Endodermal cell (in vitro differentiated cells): ENCODE measurements around the gene NUP85. TPM values are rescaled to one million over a fixed set of nuclear protein-coding genes. Genes with fewer than 3 reads are reported as not detected.
A peak's percentile ranks its signal among the peaks of the same experiment; 100 is the strongest.

Source experiments
- DNase-seq: peaks from one replicate; pipeline ENCODE4 v3.0.0-alpha.2; 2017
- H3K27ac ChIP-seq: 2 replicates; pipeline ENCODE4 v1.5.1; 2013; ENCODE audit warnings: mild to moderate bottlenecking, low read depth, low read length, moderate library complexity
- H3K27me3 ChIP-seq: 2 replicates; pipeline ENCODE4 v1.6.1; 2013; ENCODE audit warnings: mild to moderate bottlenecking, low read length, moderate library complexity; ENCODE audit not compliant: insufficient read depth, control insufficient read depth, poor library complexity, severe bottlenecking
- H3K36me3 ChIP-seq: 2 replicates; pipeline ENCODE4 v1.7.0; 2013; ENCODE audit warnings: mild to moderate bottlenecking, low read length, moderate library complexity; ENCODE audit not compliant: control insufficient read depth, insufficient read depth
- H3K4me1 ChIP-seq: one replicate; pipeline ENCODE4 v1.7.0; 2013; ENCODE audit warnings: low read length; ENCODE audit not compliant: control insufficient read depth, insufficient read depth
- H3K4me3 ChIP-seq: 2 replicates; pipeline ENCODE4 v1.5.1; 2013; ENCODE audit warnings: mild to moderate bottlenecking, low read length, moderate library complexity
- H3K9ac ChIP-seq: 2 replicates; pipeline ENCODE4 v1.6.1; 2013; ENCODE audit warnings: mild to moderate bottlenecking, low read length, moderate library complexity; ENCODE audit not compliant: poor library complexity, severe bottlenecking; ENCODE audit errors: extremely low read depth
- H3K9me3 ChIP-seq: 2 replicates; pipeline ENCODE4 v1.6.1; 2013; ENCODE audit warnings: mild to moderate bottlenecking, low read length, moderate library complexity; ENCODE audit not compliant: control insufficient read depth
- H3K27ac Mint-ChIP-seq: 2 replicates; pipeline ENCODE4 v1.8.0; 2020; ENCODE audit warnings: mixed read lengths
- H3K27me3 Mint-ChIP-seq: 2 replicates; pipeline ENCODE4 v1.8.0; 2021; ENCODE audit warnings: mild to moderate bottlenecking, mixed read lengths; ENCODE audit not compliant: insufficient read depth
- H3K36me3 Mint-ChIP-seq: 2 replicates; pipeline ENCODE4 v1.8.0; 2020; ENCODE audit warnings: low read depth, mixed read lengths
- H3K4me1 Mint-ChIP-seq: 2 replicates; pipeline ENCODE4 v1.8.0; 2020; ENCODE audit warnings: mixed read lengths
- H3K4me3 Mint-ChIP-seq: 2 replicates; pipeline ENCODE4 v1.8.0; 2020; ENCODE audit warnings: mild to moderate bottlenecking, moderate library complexity, mixed read lengths
- H3K9me3 Mint-ChIP-seq: 2 replicates; pipeline ENCODE4 v1.8.0; 2020; ENCODE audit warnings: mild to moderate bottlenecking, mixed read lengths
- WGBS, 2 experiments: methylation state at CpG; one replicate each; pipeline versions ENCODE4 v1.1.5 to v1.1.7; 2013; ENCODE audit warnings: missing lambda C conversion rate in 2 of 2, mixed read lengths in 1 of 2; ENCODE audit not compliant: insufficient coverage in 1 of 2, insufficient read length in 1 of 2; 5-methylcytosine and 5-hydroxymethylcytosine counted together
- total RNA-seq, 2 donors: library from RNA; stranded (reverse); fragmentation: NEBNext Ultra II Directional in 1 of 2; extraction: Animal tissue kit (Norgen Biotek cat#: 25700) in 1 of 2; gene quantifications; 2 replicates in 1 of 2; 3 replicates in 1 of 2; pipeline ENCODE4 v1.2.1, GENCODE V29; 2021
- TF ChIP-seq, protein P1 (sequence below): fragments of 200-600 bp; sonication (generic); conservative IDR thresholded peaks from 2 replicates; pipeline ENCODE4 v1.5.0; 2021; ENCODE audit warnings: antibody characterized with exemption, mild to moderate bottlenecking

Gene NUP85
- total RNA-seq, 2 donors from 2014 or later, result 105 to 117 TPM

GRCh38 chr17:75241502-75241901 lies 36.0 kb downstream of the NUP85 start:
- Mint-ChIP-seq H3K27ac (no peak overlapping the region), H3K36me3 (peaks cover 58% of the 10 kb centered on the region), H3K9me3 (no peaks in the 10 kb centered on the region), H3K4me1 (no peaks in the 10 kb centered on the region), H3K27me3 (no peaks in the 10 kb centered on the region), H3K4me3 (no peak overlapping the region)
- 89 to 96% methylated on average over 7 to 9 of the region's 9 CpGs for WGBS, 2 experiments
- TF ChIP-seq, protein P1, sequence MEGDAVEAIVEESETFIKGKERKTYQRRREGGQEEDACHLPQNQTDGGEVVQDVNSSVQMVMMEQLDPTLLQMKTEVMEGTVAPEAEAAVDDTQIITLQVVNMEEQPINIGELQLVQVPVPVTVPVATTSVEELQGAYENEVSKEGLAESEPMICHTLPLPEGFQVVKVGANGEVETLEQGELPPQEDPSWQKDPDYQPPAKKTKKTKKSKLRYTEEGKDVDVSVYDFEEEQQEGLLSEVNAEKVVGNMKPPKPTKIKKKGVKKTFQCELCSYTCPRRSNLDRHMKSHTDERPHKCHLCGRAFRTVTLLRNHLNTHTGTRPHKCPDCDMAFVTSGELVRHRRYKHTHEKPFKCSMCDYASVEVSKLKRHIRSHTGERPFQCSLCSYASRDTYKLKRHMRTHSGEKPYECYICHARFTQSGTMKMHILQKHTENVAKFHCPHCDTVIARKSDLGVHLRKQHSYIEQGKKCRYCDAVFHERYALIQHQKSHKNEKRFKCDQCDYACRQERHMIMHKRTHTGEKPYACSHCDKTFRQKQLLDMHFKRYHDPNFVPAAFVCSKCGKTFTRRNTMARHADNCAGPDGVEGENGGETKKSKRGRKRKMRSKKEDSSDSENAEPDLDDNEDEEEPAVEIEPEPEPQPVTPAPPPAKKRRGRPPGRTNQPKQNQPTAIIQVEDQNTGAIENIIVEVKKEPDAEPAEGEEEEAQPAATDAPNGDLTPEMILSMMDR, result no peak
- H3K4me1 ChIP-seq, result peaks cover 3% of the 10 kb centered on the region
- no peak overlapping the region for H3K9ac ChIP-seq
- no peak for DNase-seq
- peaks cover 80% of the 10 kb centered on the region for H3K36me3 ChIP-seq
- H3K27me3 ChIP-seq, result no peaks in the 10 kb centered on the region
- no peak overlapping the region for H3K27ac ChIP-seq
- no peak overlapping the region for H3K4me3 ChIP-seq
- no peaks in the 10 kb centered on the region for H3K9me3 ChIP-seq

DNA sequence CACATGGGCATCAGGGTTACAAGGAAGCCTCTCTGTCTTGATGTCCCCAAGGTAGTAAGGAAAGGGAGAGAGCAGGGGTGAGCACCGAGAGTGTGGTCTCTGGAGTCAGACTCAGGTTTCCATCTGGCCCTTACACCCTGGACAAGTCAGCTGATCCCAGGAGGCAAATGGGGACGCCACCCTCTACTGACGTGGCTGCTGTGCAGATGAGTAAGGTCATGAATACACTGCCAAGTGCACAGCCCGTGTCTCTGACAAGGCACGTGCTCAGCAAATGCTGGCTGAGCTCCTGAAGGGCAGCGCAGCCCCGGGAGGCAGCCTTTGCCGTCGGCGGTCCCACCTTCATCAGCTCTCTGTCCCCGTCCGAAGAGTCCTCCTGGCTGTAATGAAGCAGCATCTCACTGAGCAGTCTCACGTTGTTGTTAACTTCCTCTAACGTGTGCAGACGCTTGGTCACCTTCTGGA lies 36.5 kb downstream of the NUP85 start:
- peak overlapping the region; percentile 75 for H3K27ac Mint-ChIP-seq
- no peaks in the 10 kb centered on the region for H3K27me3 ChIP-seq
- H3K4me1 ChIP-seq, result peaks cover 3% of the 10 kb centered on the region
- WGBS, 2 experiments, result 93 to 96% methylated on average over 14 to 15 of the region's 15 CpGs
- H3K9me3 ChIP-seq, result no peaks in the 10 kb centered on the region
- no peak for DNase-seq
- H3K27ac ChIP-seq, result no peak overlapping the region
- H3K9ac ChIP-seq, result no peak overlapping the region
- no peak overlapping the region for H3K4me3 ChIP-seq
- no peaks in the 10 kb centered on the region for H3K9me3 Mint-ChIP-seq
- H3K36me3 ChIP-seq, result peaks cover 76% of the 10 kb centered on the region
- H3K4me3 Mint-ChIP-seq, result no peak overlapping the region
- H3K36me3 Mint-ChIP-seq, result peaks cover 60% of the 10 kb centered on the region
- H3K4me1 Mint-ChIP-seq, result peaks cover 5% of the 10 kb centered on the region
- no peaks in the 10 kb centered on the region for H3K27me3 Mint-ChIP-seq
- TF ChIP-seq, protein P1, result no peak

GRCh38 chr17:75242461-75243042 lies 37.1 kb downstream of the NUP85 start:
- Mint-ChIP-seq H3K4me3 (no peak overlapping the region), H3K27me3 (no peaks in the 10 kb centered on the region), H3K9me3 (no peaks in the 10 kb centered on the region), H3K4me1 (peaks cover 6% of the 10 kb centered on the region), H3K27ac (peak overlapping the region; percentile 75), H3K36me3 (peaks cover 59% of the 10 kb centered on the region)
- Histone ChIP-seq H3K27me3 (no peaks in the 10 kb centered on the region), H3K4me3 (no peak overlapping the region), H3K36me3 (peaks cover 70% of the 10 kb centered on the region), H3K27ac (no peak overlapping the region), H3K4me1 (peaks cover 3% of the 10 kb centered on the region), H3K9ac (no peak overlapping the region), H3K9me3 (no peaks in the 10 kb centered on the region)
- TF ChIP-seq, protein P1, result no peak
- WGBS, 2 experiments, result 94 to 100% methylated on average over 7 to 17 of the region's 17 CpGs
- no peak for DNase-seq
